B cell (primary cell): ENCODE measurements around the gene LRG1. TPM values are rescaled to one million over a fixed set of nuclear protein-coding genes. Genes with fewer than 3 reads are reported as not detected.
A peak's percentile ranks its signal among the peaks of the same experiment; 100 is the strongest.

ENCODE experiments used
- ATAC-seq: fragments of 200-7000 bp; cut with Tn5 transposase; one replicate; pipeline ENCODE4 v1.10.0; 2021; ENCODE audit warnings: low read depth, mild to moderate bottlenecking, moderate number of reproducible peaks, moderate library complexity
- CTCF ChIA-PET: fragments of 350-600 bp; sonication (Branson Sonifier 250); formaldehyde crosslinking; loops from one replicate; lab custom pipeline; 2021; ENCODE audit warnings: antibody characterized with exemption, inconsistent platforms; lab: Charles Lee
- POLR2A ChIA-PET: fragments of 350-600 bp; sonication (Branson Sonifier 250); formaldehyde crosslinking; loops from one replicate; lab custom pipeline; 2021; ENCODE audit warnings: antibody characterized with exemption; lab: Charles Lee
- DNase-seq: peaks from one replicate; pipeline ENCODE4 v3.0.0; 2013
- H2AFZ ChIP-seq: 2 replicates; pipeline ENCODE4 v1.6.1; 2012; ENCODE audit warnings: mild to moderate bottlenecking, low read depth, low read length; ENCODE audit not compliant: insufficient read depth, poor library complexity, severe bottlenecking
- H3K27ac ChIP-seq, 2 donors: 1 replicate in 1 of 2; 2 replicates in 1 of 2; pipeline ENCODE4 v1.5.1; 2012 to 2013; ENCODE audit warnings: low read length in 2 of 2, mild to moderate bottlenecking in 2 of 2, moderate library complexity in 1 of 2
- H3K27me3 ChIP-seq, 4 experiments: fragments of 200-600 bp in 1 of 4; sonication (generic) in 1 of 4; replicated peaks in 1 of 4; 1 replicate in 2 of 4; 2 replicates in 2 of 4; pipeline versions ENCODE4 v1.6.1 to v1.7.0; 2013 to 2016; ENCODE audit warnings: low read length in 3 of 4, mild to moderate bottlenecking in 2 of 4, mixed read lengths in 1 of 4, moderate library complexity in 1 of 4; ENCODE audit not compliant: insufficient read depth in 4 of 4, control insufficient read depth in 3 of 4; ENCODE audit errors: control extremely low read depth in 1 of 4
- H3K36me3 ChIP-seq, 2 experiments: replicated peaks in 1 of 2; 1 replicate in 1 of 2; 2 replicates in 1 of 2; pipeline versions ENCODE4 v1.6.1 to v1.7.1; 2013; ENCODE audit warnings: low read length in 1 of 2; ENCODE audit not compliant: insufficient read depth in 2 of 2, control insufficient read depth in 1 of 2; ENCODE audit errors: control extremely low read depth in 1 of 2, extremely low read depth in 1 of 2
- H3K4me1 ChIP-seq, 2 donors: fragments of 200-600 bp in 1 of 2; sonication (generic) in 1 of 2; 1 replicate in 1 of 2; 2 replicates in 1 of 2; pipeline versions ENCODE4 v1.5.1 to v1.6.1; 2013 to 2017; ENCODE audit warnings: low read length in 2 of 2; ENCODE audit not compliant: control insufficient read depth in 2 of 2, insufficient read depth in 2 of 2
- H3K4me2 ChIP-seq: replicated peaks from 2 replicates; pipeline ENCODE3; 2012; ENCODE audit warnings: mild to moderate bottlenecking, low read depth, low read length; ENCODE audit not compliant: poor library complexity, severe bottlenecking
- H3K4me3 ChIP-seq, 5 experiments: fragments of 200-600 bp in 1 of 5; sonication (generic) in 1 of 5; 1 replicate in 3 of 5; 2 replicates in 2 of 5; pipeline versions ENCODE4 v1.5.1 to v1.7.0; 2011 to 2016; ENCODE audit warnings: low read length in 4 of 5, mild to moderate bottlenecking in 4 of 5, low read depth in 2 of 5, control low read depth in 1 of 5, moderate library complexity in 1 of 5; ENCODE audit not compliant: insufficient read depth in 1 of 5; ENCODE audit errors: control extremely low read depth in 1 of 5, extremely low read depth in 1 of 5
- H3K79me2 ChIP-seq: fragments of 200-600 bp; sonication (generic); one replicate; pipeline ENCODE4 v1.6.0; 2016; ENCODE audit warnings: low read length; ENCODE audit not compliant: control insufficient read depth, insufficient read depth
- H3K9ac ChIP-seq: fragments of 200-600 bp; sonication (generic); 2 replicates; pipeline ENCODE4 v1.6.1; 2017; ENCODE audit warnings: mild to moderate bottlenecking, low read length, moderate library complexity
- H3K9me3 ChIP-seq, 3 donors: one replicate each; pipeline versions ENCODE4 v1.6.1 to v1.7.1; 2013; ENCODE audit warnings: low read length in 2 of 3; ENCODE audit not compliant: control insufficient read depth in 2 of 3, insufficient read depth in 1 of 3; ENCODE audit errors: control extremely low read depth in 1 of 3
- H4K20me1 ChIP-seq: 2 replicates; pipeline ENCODE4 v1.6.0; 2012; ENCODE audit warnings: mild to moderate bottlenecking, low read length; ENCODE audit not compliant: insufficient read depth, control insufficient read depth, poor library complexity, severe bottlenecking
- H3K27ac Mint-ChIP-seq: one replicate; pipeline ENCODE4 v1.8.0; 2021; ENCODE audit warnings: mixed read lengths
- H3K27me3 Mint-ChIP-seq: one replicate; pipeline ENCODE4 v1.8.0; 2021; ENCODE audit warnings: mixed read lengths
- H3K4me1 Mint-ChIP-seq: one replicate; pipeline ENCODE4 v1.8.0; 2021; ENCODE audit warnings: mixed read lengths
- H3K4me3 Mint-ChIP-seq: one replicate; pipeline ENCODE4 v1.8.0; 2021; ENCODE audit warnings: mixed read lengths
- H3K9me3 Mint-ChIP-seq: one replicate; pipeline ENCODE4 v1.8.0; 2022; ENCODE audit warnings: mixed read lengths; ENCODE audit not compliant: insufficient read depth
- EZH2 ChIP-seq: IDR thresholded peaks from 2 replicates; pipeline ENCODE4 v1.6.1; 2012; ENCODE audit warnings: borderline replicate concordance, low read depth, mild to moderate bottlenecking, moderate library complexity, low read length; ENCODE audit not compliant: insufficient read depth, poor library complexity, severe bottlenecking
- WGBS: methylation state at CpG from one replicate; pipeline ENCODE4 v1.1.5; 2013; ENCODE audit warnings: missing lambda C conversion rate; ENCODE audit not compliant: insufficient coverage; 5-methylcytosine and 5-hydroxymethylcytosine counted together
- intact Hi-C: fragments of 100-400 bp; cut with micrococcal nuclease; formaldehyde crosslinking; loops from one replicate; pipeline ENCODE4 v1.10.0; 2022
- polyA plus RNA-seq: library from polyadenylated mRNA; depleted of rRNA; stranded (reverse); fragments of >200 nt; gene quantifications from 2 replicates; pipeline ENCODE4 v1.2.3, GENCODE V29; 2012
- total RNA-seq, 2 donors: library from RNA; stranded (reverse); fragments of 120-200 nt in 1 of 2; gene quantifications; 1 replicate in 1 of 2; 2 replicates in 1 of 2; pipeline versions ENCODE4 v1.2.3 to v1.2.4, GENCODE V29; 2013 to 2022
- TF ChIP-seq, protein P1 (sequence below): fragments of 200-600 bp; IDR thresholded peaks from one replicate; pipeline ENCODE4 v1.8.0; 2022; ENCODE audit warnings: antibody characterized with exemption, mild to moderate bottlenecking

The LRG1 gene
- total and polyA plus RNA-seq, 2 donors (not counting 1 experiment from before 2014, with no cell fraction given) = 0.21 to 0.27 TPM

GRCh38 chr19:4583961-4584669 lies 44.3 kb upstream of the LRG1 start:
- H3K9me3 ChIP-seq = peaks cover 0 to 16% (median 0%) of the 10 kb centered on the region in 3 donors
- Mint-ChIP-seq H3K27ac (no peak overlapping the region), H3K9me3 (no peaks in the 10 kb centered on the region), H3K4me1 (peaks cover 14% of the 10 kb centered on the region), H3K27me3 (peaks cover 40% of the 10 kb centered on the region), H3K4me3 (no peak overlapping the region)
- no peak overlapping the region for H2AFZ ChIP-seq
- H3K79me2 ChIP-seq = no peaks in the 10 kb centered on the region
- no peak overlapping the region for H3K9ac ChIP-seq
- intact Hi-C loops = no loop called here
- peaks cover 0 to 67% (median 43%) of the 10 kb centered on the region in 4 experiments for H3K27me3 ChIP-seq
- no peaks in the 10 kb centered on the region for H3K36me3 ChIP-seq
- H4K20me1 ChIP-seq = no peaks in the 10 kb centered on the region
- H3K4me1 ChIP-seq = peaks cover 15 to 18% of the 10 kb centered on the region in 2 donors
- H3K4me3 ChIP-seq = no peak overlapping the region
- peak overlapping the region; percentile 64 for H3K4me2 ChIP-seq
- POLR2A ChIA-PET = no interaction called here
- TF ChIP-seq EZH2 = peak; percentile 51
- TF ChIP-seq, protein P1, sequence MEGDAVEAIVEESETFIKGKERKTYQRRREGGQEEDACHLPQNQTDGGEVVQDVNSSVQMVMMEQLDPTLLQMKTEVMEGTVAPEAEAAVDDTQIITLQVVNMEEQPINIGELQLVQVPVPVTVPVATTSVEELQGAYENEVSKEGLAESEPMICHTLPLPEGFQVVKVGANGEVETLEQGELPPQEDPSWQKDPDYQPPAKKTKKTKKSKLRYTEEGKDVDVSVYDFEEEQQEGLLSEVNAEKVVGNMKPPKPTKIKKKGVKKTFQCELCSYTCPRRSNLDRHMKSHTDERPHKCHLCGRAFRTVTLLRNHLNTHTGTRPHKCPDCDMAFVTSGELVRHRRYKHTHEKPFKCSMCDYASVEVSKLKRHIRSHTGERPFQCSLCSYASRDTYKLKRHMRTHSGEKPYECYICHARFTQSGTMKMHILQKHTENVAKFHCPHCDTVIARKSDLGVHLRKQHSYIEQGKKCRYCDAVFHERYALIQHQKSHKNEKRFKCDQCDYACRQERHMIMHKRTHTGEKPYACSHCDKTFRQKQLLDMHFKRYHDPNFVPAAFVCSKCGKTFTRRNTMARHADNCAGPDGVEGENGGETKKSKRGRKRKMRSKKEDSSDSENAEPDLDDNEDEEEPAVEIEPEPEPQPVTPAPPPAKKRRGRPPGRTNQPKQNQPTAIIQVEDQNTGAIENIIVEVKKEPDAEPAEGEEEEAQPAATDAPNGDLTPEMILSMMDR = no peak
- H3K27ac ChIP-seq = no peak overlapping the region
- ATAC-seq (no peak), DNase-seq (no peak)
- 3% methylated on average over 49 of the region's 49 CpGs for WGBS
- CTCF ChIA-PET = interaction anchor here (1.4 to 2.0 kb wide), 2 partner anchors 8 to 52 kb away, joined by 6 read pairs; no protein-coding TSS in a partner anchor
